H1 (cell line): Measurements from ENCODE around the gene ALDH1B1. TPM values are rescaled to one million over a fixed set of nuclear protein-coding genes. Genes with fewer than 3 reads are reported as not detected.

Source experiments
- BACH1 ChIP-seq: IDR thresholded peaks from 2 replicates; pipeline ENCODE4 v1.6.1; 2012; ENCODE audit warnings: low read length, improper control_type of control experiment
- KDM1A ChIP-seq: fragments of 200-600, 300-600 bp; sonication (generic); IDR thresholded peaks from 2 replicates; pipeline ENCODE4 v1.7.1; 2016; ENCODE audit warnings: mild to moderate bottlenecking, low read length, borderline replicate concordance
- SP2 ChIP-seq: IDR thresholded peaks from 2 replicates; pipeline ENCODE4 v1.6.1; 2012; ENCODE audit warnings: mild to moderate bottlenecking, low read length, inconsistent platforms
- SRF ChIP-seq: IDR thresholded peaks from 2 replicates; pipeline ENCODE4 v1.6.1; 2011; ENCODE audit warnings: mild to moderate bottlenecking, low read depth, low read length, moderate library complexity
- TCF12 ChIP-seq: IDR thresholded peaks from 2 replicates; pipeline ENCODE4 v1.6.1; 2011; ENCODE audit warnings: low read depth, mild to moderate bottlenecking, low read length
- polyA plus RNA-seq, 7 experiments: library from polyadenylated mRNA; depleted of rRNA in 3 of 7; stranded (reverse) in 5 of 7; unstranded in 2 of 7; fragments of >200 nt in 5 of 7; fragments of 200-250 nt in 2 of 7; gene quantifications; 1 replicate in 5 of 7; 2 replicates in 1 of 7; 4 replicates in 1 of 7; pipeline versions ENCODE4 v1.2.1 to v1.2.3, GENCODE V29; 2011 to 2013; ENCODE audit warnings: missing spikeins in 2 of 7, mixed read lengths in 2 of 7
- total RNA-seq: library from RNA; stranded (reverse); fragmentation: NEBNext Ultra II Directional; extraction: Animal tissue kit (Norgen Biotek cat#: 25700); gene quantifications from 2 replicates; pipeline ENCODE4 v1.2.1, GENCODE V29; 2021
- TF ChIP-seq, protein P1 (sequence below): IDR thresholded peaks from 2 replicates; pipeline ENCODE4 v1.6.1; 2011; ENCODE audit warnings: low read length, improper control_type of control experiment
- TF ChIP-seq, protein P2 (sequence below): fragments of 300-600 bp; sonication (generic); IDR thresholded peaks from 2 replicates; pipeline ENCODE4 v1.7.1; 2012; ENCODE audit warnings: low read length, moderate library complexity, mild to moderate bottlenecking, inconsistent platforms; ENCODE audit not compliant: insufficient replicate concordance

The ALDH1B1 gene
- total and polyA plus RNA-seq, 2 of the 8 experiments (the other 6 are each of a cell fraction or from before 2014, with no cell fraction given), result 41.6 to 78.7 TPM

DNA sequence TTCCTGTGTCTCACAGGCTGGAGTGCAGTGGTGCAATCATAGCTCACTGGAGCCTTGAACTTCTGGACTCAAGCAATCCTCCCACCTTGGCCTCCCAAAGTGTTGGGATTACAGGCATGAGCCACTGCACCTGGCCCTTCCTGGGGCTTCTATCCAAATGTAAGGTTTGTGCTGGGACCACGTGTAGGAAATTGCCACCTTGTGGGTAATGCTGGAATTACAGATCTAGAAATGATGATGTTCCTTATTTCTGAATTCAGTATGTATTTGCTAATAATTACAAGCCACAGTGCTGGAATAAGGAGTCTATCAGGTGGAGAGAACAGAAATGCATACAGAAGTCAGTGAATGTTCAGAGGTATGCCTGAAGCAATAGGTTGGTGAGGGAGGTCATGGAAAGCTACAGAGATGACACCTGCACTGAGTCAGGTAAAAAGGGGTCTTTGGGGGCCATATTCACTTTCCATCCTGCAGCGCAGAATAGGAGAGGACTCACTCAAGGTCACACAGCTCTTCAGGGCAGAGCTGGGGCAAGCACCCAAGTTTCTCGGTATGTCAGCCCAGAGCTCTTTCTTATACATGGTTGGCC is 40.5 kb downstream of the ALDH1B1 start (continued):
- TF ChIP-seq, protein P1, sequence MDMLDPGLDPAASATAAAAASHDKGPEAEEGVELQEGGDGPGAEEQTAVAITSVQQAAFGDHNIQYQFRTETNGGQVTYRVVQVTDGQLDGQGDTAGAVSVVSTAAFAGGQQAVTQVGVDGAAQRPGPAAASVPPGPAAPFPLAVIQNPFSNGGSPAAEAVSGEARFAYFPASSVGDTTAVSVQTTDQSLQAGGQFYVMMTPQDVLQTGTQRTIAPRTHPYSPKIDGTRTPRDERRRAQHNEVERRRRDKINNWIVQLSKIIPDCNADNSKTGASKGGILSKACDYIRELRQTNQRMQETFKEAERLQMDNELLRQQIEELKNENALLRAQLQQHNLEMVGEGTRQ, result 0 out of 2 replicates have a peak, but pooled peaks have one; percentile 4
- TF ChIP-seq TCF12, result 0 out of 2 replicates have a peak, but pooled peaks have one; percentile 17
- 0 out of 2 replicates have a peak, but pooled peaks have one; percentile 34 for TF ChIP-seq KDM1A
- no peak for TF ChIP-seq SRF
- TF ChIP-seq BACH1, result no peak
- TF ChIP-seq SP2, result no peak
- TF ChIP-seq, protein P2, sequence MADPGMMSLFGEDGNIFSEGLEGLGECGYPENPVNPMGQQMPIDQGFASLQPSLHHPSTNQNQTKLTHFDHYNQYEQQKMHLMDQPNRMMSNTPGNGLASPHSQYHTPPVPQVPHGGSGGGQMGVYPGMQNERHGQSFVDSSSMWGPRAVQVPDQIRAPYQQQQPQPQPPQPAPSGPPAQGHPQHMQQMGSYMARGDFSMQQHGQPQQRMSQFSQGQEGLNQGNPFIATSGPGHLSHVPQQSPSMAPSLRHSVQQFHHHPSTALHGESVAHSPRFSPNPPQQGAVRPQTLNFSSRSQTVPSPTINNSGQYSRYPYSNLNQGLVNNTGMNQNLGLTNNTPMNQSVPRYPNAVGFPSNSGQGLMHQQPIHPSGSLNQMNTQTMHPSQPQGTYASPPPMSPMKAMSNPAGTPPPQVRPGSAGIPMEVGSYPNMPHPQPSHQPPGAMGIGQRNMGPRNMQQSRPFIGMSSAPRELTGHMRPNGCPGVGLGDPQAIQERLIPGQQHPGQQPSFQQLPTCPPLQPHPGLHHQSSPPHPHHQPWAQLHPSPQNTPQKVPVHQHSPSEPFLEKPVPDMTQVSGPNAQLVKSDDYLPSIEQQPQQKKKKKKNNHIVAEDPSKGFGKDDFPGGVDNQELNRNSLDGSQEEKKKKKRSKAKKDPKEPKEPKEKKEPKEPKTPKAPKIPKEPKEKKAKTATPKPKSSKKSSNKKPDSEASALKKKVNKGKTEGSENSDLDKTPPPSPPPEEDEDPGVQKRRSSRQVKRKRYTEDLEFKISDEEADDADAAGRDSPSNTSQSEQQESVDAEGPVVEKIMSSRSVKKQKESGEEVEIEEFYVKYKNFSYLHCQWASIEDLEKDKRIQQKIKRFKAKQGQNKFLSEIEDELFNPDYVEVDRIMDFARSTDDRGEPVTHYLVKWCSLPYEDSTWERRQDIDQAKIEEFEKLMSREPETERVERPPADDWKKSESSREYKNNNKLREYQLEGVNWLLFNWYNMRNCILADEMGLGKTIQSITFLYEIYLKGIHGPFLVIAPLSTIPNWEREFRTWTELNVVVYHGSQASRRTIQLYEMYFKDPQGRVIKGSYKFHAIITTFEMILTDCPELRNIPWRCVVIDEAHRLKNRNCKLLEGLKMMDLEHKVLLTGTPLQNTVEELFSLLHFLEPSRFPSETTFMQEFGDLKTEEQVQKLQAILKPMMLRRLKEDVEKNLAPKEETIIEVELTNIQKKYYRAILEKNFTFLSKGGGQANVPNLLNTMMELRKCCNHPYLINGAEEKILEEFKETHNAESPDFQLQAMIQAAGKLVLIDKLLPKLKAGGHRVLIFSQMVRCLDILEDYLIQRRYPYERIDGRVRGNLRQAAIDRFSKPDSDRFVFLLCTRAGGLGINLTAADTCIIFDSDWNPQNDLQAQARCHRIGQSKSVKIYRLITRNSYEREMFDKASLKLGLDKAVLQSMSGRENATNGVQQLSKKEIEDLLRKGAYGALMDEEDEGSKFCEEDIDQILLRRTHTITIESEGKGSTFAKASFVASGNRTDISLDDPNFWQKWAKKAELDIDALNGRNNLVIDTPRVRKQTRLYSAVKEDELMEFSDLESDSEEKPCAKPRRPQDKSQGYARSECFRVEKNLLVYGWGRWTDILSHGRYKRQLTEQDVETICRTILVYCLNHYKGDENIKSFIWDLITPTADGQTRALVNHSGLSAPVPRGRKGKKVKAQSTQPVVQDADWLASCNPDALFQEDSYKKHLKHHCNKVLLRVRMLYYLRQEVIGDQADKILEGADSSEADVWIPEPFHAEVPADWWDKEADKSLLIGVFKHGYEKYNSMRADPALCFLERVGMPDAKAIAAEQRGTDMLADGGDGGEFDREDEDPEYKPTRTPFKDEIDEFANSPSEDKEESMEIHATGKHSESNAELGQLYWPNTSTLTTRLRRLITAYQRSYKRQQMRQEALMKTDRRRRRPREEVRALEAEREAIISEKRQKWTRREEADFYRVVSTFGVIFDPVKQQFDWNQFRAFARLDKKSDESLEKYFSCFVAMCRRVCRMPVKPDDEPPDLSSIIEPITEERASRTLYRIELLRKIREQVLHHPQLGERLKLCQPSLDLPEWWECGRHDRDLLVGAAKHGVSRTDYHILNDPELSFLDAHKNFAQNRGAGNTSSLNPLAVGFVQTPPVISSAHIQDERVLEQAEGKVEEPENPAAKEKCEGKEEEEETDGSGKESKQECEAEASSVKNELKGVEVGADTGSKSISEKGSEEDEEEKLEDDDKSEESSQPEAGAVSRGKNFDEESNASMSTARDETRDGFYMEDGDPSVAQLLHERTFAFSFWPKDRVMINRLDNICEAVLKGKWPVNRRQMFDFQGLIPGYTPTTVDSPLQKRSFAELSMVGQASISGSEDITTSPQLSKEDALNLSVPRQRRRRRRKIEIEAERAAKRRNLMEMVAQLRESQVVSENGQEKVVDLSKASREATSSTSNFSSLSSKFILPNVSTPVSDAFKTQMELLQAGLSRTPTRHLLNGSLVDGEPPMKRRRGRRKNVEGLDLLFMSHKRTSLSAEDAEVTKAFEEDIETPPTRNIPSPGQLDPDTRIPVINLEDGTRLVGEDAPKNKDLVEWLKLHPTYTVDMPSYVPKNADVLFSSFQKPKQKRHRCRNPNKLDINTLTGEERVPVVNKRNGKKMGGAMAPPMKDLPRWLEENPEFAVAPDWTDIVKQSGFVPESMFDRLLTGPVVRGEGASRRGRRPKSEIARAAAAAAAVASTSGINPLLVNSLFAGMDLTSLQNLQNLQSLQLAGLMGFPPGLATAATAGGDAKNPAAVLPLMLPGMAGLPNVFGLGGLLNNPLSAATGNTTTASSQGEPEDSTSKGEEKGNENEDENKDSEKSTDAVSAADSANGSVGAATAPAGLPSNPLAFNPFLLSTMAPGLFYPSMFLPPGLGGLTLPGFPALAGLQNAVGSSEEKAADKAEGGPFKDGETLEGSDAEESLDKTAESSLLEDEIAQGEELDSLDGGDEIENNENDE, result no peak
